Activated CD4-positive, alpha-beta memory T cell treated with anti-CD3 and anti-CD28 coated beads for 36 hours (primary cell): ENCODE measurements around the gene NUP93. TPM values are rescaled to one million over a fixed set of nuclear protein-coding genes. Genes with fewer than 3 reads are reported as not detected.
"Not testable (repeated sequence)": the region's sequence is repeated elsewhere in the genome, so short reads cannot be mapped to it uniquely, and the experiment has no call there.

Experiments
- CTCF ChIA-PET: fragments of 350-600 bp; sonication (Branson Sonifier 250); formaldehyde crosslinking; loops from one replicate; lab custom pipeline; 2021; ENCODE audit warnings: antibody characterized with exemption, inconsistent platforms; lab: Charles Lee
- POLR2A ChIA-PET: fragments of 350-600 bp; sonication (Branson Sonifier 250); formaldehyde crosslinking; loops from one replicate; lab custom pipeline; 2021; ENCODE audit warnings: antibody characterized with exemption; lab: Charles Lee
- DNase-seq: peaks from one replicate; pipeline ENCODE4 v3.0.0-alpha.2; 2020
- H3K27ac Mint-ChIP-seq: one replicate; pipeline ENCODE4 v1.8.0; 2021; ENCODE audit warnings: mixed read lengths
- H3K27me3 Mint-ChIP-seq: one replicate; pipeline ENCODE4 v1.8.0; 2021; ENCODE audit warnings: mixed read lengths
- H3K36me3 Mint-ChIP-seq: one replicate; pipeline ENCODE4 v1.8.0; 2021; ENCODE audit warnings: mixed read lengths
- H3K4me1 Mint-ChIP-seq: one replicate; pipeline ENCODE4 v1.8.0; 2021; ENCODE audit warnings: low read depth, mixed read lengths
- H3K4me3 Mint-ChIP-seq: one replicate; pipeline ENCODE4 v1.8.0; 2021; ENCODE audit warnings: mild to moderate bottlenecking, mixed read lengths
- H3K9me3 Mint-ChIP-seq: one replicate; pipeline ENCODE4 v1.8.0; 2021; ENCODE audit warnings: mixed read lengths
- intact Hi-C: fragments of 100-400 bp; cut with micrococcal nuclease; formaldehyde crosslinking; loops from one replicate; pipeline ENCODE4 v1.15.1; 2023
- total RNA-seq, 2 experiments: library from RNA; stranded (reverse); gene quantifications; one replicate each; pipeline ENCODE4 v1.2.3, GENCODE V29; 2021

Gene NUP93
- total RNA-seq, 2 experiments from 2014 or later: 131 to 133 TPM

DNA sequence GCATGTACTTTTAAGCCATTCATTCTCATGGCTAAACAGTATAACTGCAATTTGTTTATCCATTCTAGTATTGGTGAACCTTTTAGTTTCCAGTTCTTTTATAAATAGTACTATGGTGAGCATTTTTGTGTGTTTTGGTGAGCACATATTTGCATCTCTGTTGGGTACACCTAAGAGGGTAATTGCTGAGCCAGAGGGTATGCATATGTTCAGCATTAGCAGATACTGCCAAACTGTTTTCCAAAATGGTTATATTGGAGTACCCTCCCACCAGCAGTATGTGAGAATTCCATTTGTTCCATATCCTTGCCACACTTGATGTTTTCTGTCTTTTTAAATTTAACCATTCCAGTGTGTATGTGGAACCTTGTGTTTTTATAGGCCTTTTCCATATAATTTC is 81.0 kb downstream of the NUP93 start:
- Mint-ChIP-seq H3K27me3 (no peaks in the 10 kb centered on the region), H3K4me3 (no peak overlapping the region), H3K9me3 (no peaks in the 10 kb centered on the region), H3K4me1 (no peaks in the 10 kb centered on the region), H3K36me3 (peaks cover 10% of the 10 kb centered on the region), H3K27ac (no peak overlapping the region)
- ChIA-PET POLR2A (no interaction called here), CTCF (no interaction called here)
- intact Hi-C loops: no loop called here
- no peak for DNase-seq

DNA sequence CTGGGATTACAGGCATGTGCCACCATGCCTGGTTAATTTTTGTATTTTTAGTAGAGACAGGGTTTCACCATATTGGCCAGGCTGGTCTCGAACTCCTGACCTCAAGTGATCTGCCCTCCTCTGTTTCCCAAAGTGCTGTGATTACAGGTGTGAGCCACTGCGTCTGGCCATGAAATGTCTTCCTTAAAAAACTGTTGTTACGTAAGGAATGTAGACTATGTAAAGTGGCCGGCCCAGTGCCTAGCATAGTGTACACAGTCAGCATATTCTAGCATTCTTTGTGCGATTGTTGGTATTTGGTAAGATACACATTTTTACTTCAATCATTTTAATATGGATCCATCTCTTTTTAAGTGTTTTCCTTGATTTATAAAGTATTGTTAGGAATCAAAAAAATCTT is 81.7 kb downstream of the NUP93 start:
- CTCF ChIA-PET: interaction anchor here (0.8 kb wide), 1 partner anchor 17 kb away, joined by 4 read pairs; no protein-coding TSS in a partner anchor
- intact Hi-C loops, H3K4me1 Mint-ChIP-seq: not testable (repeated sequence)

GRCh38 chr16:56812884-56813283 is 83.0 kb downstream of the NUP93 start:
- H3K36me3 Mint-ChIP-seq: peaks cover 5% of the 10 kb centered on the region
- H3K4me3 Mint-ChIP-seq: no peak overlapping the region
- no peaks in the 10 kb centered on the region for H3K27me3 Mint-ChIP-seq
- H3K4me1 Mint-ChIP-seq: no peaks in the 10 kb centered on the region
- ChIA-PET CTCF (no interaction called here), POLR2A (no interaction called here)
- DNase-seq: no peak
- no peaks in the 10 kb centered on the region for H3K9me3 Mint-ChIP-seq
- intact Hi-C loops: no loop called here
- H3K27ac Mint-ChIP-seq: no peak overlapping the region

More for the DNA sequence above, 81.7 kb downstream of the NUP93 start:
- DNase-seq, H3K27ac Mint-ChIP-seq, H3K36me3 Mint-ChIP-seq, H3K4me3 Mint-ChIP-seq, H3K9me3 Mint-ChIP-seq, POLR2A ChIA-PET, H3K27me3 Mint-ChIP-seq: not testable (repeated sequence)

DNA sequence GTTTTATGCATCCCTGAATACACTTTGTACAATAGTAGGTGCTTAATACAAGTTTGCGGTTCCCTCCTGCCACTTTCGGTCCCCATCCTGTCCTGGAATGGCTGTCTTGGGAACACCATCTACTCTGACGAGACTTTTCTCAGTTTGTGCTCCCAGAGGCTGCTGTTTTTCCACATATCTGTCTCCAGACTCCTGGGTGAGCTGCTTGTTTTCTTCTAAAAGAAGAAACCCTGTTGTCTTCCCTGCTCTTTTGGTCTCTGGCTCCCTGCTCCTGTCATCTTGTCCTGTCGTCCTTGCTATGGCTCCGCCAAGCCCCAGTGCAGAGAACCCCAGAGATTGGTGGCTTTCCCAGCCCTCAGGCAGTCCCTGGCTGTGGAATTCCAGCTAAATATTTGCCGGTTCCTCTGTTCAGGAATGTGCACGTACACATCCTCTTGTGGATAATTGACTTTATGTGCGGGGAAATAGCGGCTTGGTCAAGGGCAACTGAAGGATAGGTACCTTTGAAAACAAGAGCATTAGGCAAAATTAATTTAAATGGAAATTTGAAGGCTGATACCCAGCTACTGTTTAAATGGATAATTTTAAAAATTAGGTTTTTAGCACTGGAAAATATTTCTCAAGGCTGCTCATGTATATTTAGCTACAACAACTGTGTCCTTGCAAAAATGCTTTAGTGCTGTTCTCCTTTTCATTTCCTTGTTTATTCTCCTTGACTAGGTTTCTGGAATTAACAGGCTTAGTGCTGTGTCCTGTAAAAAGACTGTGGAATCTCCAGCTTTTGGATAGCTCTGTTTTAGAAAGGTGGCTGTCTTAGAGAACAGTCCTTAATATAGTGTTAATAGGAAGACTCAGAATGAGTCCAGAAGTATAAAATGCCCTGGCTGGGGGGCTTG is 84.9 kb downstream of the NUP93 start:
- CTCF ChIA-PET: no interaction called here
- H3K9me3 Mint-ChIP-seq: no peaks in the 10 kb centered on the region
- no peak overlapping the region for H3K27ac Mint-ChIP-seq
- no peak for DNase-seq
- POLR2A ChIA-PET: no interaction called here
- H3K4me1 Mint-ChIP-seq: no peaks in the 10 kb centered on the region
- peaks cover 4% of the 10 kb centered on the region for H3K36me3 Mint-ChIP-seq
- H3K27me3 Mint-ChIP-seq: no peaks in the 10 kb centered on the region
- no peak overlapping the region for H3K4me3 Mint-ChIP-seq
- intact Hi-C loops: no loop called here

- peaks cover 5% of the 10 kb centered on the region for H3K36me3 Mint-ChIP-seq
- no peak overlapping the region for H3K27ac Mint-ChIP-seq
- ChIA-PET CTCF (no interaction called here), POLR2A (no interaction called here)
- H3K27me3 Mint-ChIP-seq: no peaks in the 10 kb centered on the region
- no peak overlapping the region for H3K4me3 Mint-ChIP-seq
- no peaks in the 10 kb centered on the region for H3K4me1 Mint-ChIP-seq
- intact Hi-C loops: no loop called here
- H3K9me3 Mint-ChIP-seq: no peaks in the 10 kb centered on the region
- no peak for DNase-seq
Observed at GRCh38 chr16:56815721-56816120, 85.8 kb downstream of the NUP93 start.

DNA sequence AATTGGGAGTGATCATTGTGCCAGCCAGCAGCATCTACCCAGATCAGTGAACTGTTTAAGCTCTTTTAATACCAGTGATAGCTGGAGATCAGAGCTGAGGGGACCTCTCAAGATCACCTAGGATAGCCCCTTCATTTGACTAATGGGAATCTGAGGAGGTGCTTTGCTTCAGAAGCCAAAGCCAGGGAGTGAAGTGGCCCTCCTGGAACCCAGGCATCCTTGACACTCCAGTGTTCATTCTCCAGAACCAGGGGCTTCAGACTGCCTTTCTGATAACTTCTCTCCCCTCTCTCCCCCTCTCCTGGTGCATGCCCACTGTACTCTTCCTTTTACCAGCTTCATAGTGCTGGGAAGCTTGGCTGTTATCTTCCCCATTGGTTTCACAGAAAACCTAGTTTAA is 87.1 kb downstream of the NUP93 start:
- Mint-ChIP-seq H3K9me3 (no peaks in the 10 kb centered on the region), H3K4me1 (no peaks in the 10 kb centered on the region), H3K27ac (no peak overlapping the region), H3K27me3 (no peaks in the 10 kb centered on the region), H3K36me3 (peaks cover 15% of the 10 kb centered on the region), H3K4me3 (no peak overlapping the region)
- DNase-seq: no peak
- ChIA-PET POLR2A (interaction anchor here (0.8 kb wide), 1 partner anchor 82 kb away, joined by 3 read pairs; no protein-coding TSS in a partner anchor), CTCF (interaction anchor here (0.7 to 0.9 kb wide), 2 partner anchors 14 to 52 kb away, joined by 3 read pairs; no protein-coding TSS in a partner anchor)
- intact Hi-C loops: no loop called here

DNA sequence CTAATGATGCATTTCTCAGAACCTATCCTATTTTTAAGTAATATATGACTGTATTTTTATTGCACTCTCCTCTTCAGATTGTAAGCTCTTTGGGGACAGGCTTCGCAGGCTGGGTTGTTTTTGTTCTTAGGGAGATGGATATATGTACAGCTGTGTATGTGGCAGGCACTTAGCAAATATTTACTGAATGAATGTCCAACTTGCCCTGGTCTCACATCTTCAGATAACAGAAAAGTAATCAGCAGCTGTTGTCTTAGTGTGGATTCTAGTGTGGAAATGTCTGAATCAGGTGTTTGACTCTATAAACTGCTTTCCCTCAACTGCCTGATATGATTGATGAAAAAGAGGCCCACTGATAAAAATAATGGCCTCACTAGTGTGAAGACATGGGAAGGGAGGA is 88.0 kb downstream of the NUP93 start:
- H3K36me3 Mint-ChIP-seq: peaks cover 17% of the 10 kb centered on the region
- no peaks in the 10 kb centered on the region for H3K4me1 Mint-ChIP-seq
- H3K4me3 Mint-ChIP-seq: no peak overlapping the region
- CTCF ChIA-PET: interaction anchor here (0.9 to 1.1 kb wide), 2 partner anchors 16 to 51 kb away, joined by 3 to 4 read pairs; no protein-coding TSS in a partner anchor
- POLR2A ChIA-PET: no interaction called here
- no peaks in the 10 kb centered on the region for H3K27me3 Mint-ChIP-seq
- intact Hi-C loops: no loop called here
- no peak for DNase-seq
- no peaks in the 10 kb centered on the region for H3K9me3 Mint-ChIP-seq
- H3K27ac Mint-ChIP-seq: no peak overlapping the region

GRCh38 chr16:56823081-56823733 is 93.3 kb downstream of the NUP93 start:
- ChIA-PET CTCF (no interaction called here), POLR2A (no interaction called here)
- no peaks in the 10 kb centered on the region for H3K9me3 Mint-ChIP-seq
- no peak overlapping the region for H3K4me3 Mint-ChIP-seq
- peaks cover 33% of the 10 kb centered on the region for H3K36me3 Mint-ChIP-seq
- H3K27ac Mint-ChIP-seq: no peak overlapping the region
- H3K4me1 Mint-ChIP-seq: no peaks in the 10 kb centered on the region
- no peak for DNase-seq
- H3K27me3 Mint-ChIP-seq: no peaks in the 10 kb centered on the region
- intact Hi-C loops: no loop called here

DNA sequence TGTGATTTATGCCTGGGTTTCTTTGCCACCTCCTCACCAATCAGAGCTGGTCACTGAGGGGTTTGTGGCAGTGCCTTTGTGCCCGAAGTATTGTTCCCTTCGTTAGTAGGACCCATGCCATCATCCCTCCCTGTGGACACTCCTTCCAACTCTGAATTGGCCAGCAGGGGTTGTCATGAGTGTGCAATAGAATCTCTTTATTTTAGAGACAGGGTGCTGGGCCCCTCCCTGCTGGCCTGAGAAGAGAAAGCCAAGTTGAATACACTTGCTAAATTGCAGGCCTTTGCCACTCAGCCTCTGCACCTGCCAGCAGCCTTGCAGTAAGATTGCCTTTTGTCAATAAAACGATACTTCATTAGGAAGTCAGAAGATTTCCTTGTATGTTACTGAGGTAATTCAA is 94.4 kb downstream of the NUP93 start:
- POLR2A ChIA-PET: no interaction called here
- Mint-ChIP-seq H3K27ac (no peak overlapping the region), H3K9me3 (no peaks in the 10 kb centered on the region), H3K27me3 (no peaks in the 10 kb centered on the region), H3K36me3 (peaks cover 39% of the 10 kb centered on the region), H3K4me3 (no peak overlapping the region), H3K4me1 (no peaks in the 10 kb centered on the region)
- DNase-seq: no peak
- intact Hi-C loops: no loop called here
- CTCF ChIA-PET: interaction anchor here (0.7 kb wide), 2 partner anchors 10 to 28 kb away, joined by 3 to 4 read pairs; no protein-coding TSS in a partner anchor

DNA sequence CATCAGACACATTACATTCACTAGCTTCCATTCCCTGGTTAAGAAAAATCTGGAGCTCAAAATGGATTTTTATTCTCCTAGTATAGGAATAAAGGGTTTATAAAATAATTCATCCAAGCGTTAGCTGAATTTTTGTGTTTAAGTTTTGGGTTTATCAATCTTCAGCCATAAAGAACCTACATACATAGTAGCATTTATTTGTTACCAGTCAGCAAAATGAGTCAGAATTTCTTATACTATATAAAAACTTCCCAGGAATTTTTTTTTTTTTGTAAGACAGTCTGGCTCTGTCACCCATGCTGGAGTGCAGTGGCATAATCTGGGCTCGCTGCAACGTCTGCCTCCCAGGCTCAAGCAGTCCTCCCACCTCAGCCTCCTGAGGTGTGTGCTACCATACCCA is 94.9 kb downstream of the NUP93 start:
- Mint-ChIP-seq H3K27me3 (no peaks in the 10 kb centered on the region), H3K4me1 (no peaks in the 10 kb centered on the region), H3K27ac (no peak overlapping the region), H3K4me3 (no peak overlapping the region), H3K36me3 (peaks cover 43% of the 10 kb centered on the region), H3K9me3 (no peaks in the 10 kb centered on the region)
- ChIA-PET CTCF (interaction anchor here (0.5 to 0.7 kb wide), 3 partner anchors 9 to 28 kb away, joined by 3 to 4 read pairs (median 3); no protein-coding TSS in a partner anchor), POLR2A (no interaction called here)
- no peak for DNase-seq
- intact Hi-C loops: no loop called here

GRCh38 chr16:56825826-56826225 is 95.9 kb downstream of the NUP93 start:
- H3K36me3 Mint-ChIP-seq: peaks cover 43% of the 10 kb centered on the region
- H3K27ac Mint-ChIP-seq: no peak overlapping the region
- CTCF ChIA-PET: no interaction called here
- POLR2A ChIA-PET: no interaction called here
- no peaks in the 10 kb centered on the region for H3K27me3 Mint-ChIP-seq
- no peaks in the 10 kb centered on the region for H3K9me3 Mint-ChIP-seq
- DNase-seq: no peak
- H3K4me3 Mint-ChIP-seq: no peak overlapping the region
- intact Hi-C loops: no loop called here
- H3K4me1 Mint-ChIP-seq: no peaks in the 10 kb centered on the region

- DNase-seq: no peak
- Mint-ChIP-seq H3K27me3 (no peaks in the 10 kb centered on the region), H3K36me3 (peaks cover 48% of the 10 kb centered on the region), H3K4me3 (no peak overlapping the region), H3K4me1 (peaks cover 11% of the 10 kb centered on the region), H3K9me3 (no peaks in the 10 kb centered on the region), H3K27ac (no peak overlapping the region)
- intact Hi-C loops: no loop called here
- ChIA-PET POLR2A (no interaction called here), CTCF (interaction anchor here (0.8 to 0.9 kb wide), 3 partner anchors 13 to 39 kb away, joined by 3 to 4 read pairs (median 3); no protein-coding TSS in a partner anchor)
Observed at GRCh38 chr16:56828647-56829046, 98.7 kb downstream of the NUP93 start.
